ENCODE measurements around the gene RNF40.

GRCh38 chr16:30802936-30803335 lies 40.8 kb downstream of the RNF40 start:
- TF ChIP-seq EP300 (conservative IDR thresholded peaks at IDR 0.05; ENCODE audit: poor library complexity, severe bottlenecking), result no peak
- TF ChIP-seq, protein P1, sequence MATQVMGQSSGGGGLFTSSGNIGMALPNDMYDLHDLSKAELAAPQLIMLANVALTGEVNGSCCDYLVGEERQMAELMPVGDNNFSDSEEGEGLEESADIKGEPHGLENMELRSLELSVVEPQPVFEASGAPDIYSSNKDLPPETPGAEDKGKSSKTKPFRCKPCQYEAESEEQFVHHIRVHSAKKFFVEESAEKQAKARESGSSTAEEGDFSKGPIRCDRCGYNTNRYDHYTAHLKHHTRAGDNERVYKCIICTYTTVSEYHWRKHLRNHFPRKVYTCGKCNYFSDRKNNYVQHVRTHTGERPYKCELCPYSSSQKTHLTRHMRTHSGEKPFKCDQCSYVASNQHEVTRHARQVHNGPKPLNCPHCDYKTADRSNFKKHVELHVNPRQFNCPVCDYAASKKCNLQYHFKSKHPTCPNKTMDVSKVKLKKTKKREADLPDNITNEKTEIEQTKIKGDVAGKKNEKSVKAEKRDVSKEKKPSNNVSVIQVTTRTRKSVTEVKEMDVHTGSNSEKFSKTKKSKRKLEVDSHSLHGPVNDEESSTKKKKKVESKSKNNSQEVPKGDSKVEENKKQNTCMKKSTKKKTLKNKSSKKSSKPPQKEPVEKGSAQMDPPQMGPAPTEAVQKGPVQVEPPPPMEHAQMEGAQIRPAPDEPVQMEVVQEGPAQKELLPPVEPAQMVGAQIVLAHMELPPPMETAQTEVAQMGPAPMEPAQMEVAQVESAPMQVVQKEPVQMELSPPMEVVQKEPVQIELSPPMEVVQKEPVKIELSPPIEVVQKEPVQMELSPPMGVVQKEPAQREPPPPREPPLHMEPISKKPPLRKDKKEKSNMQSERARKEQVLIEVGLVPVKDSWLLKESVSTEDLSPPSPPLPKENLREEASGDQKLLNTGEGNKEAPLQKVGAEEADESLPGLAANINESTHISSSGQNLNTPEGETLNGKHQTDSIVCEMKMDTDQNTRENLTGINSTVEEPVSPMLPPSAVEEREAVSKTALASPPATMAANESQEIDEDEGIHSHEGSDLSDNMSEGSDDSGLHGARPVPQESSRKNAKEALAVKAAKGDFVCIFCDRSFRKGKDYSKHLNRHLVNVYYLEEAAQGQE (IDR thresholded peaks at IDR 0.05; ENCODE audit: borderline replicate concordance), result no peak
- no peak for TF ChIP-seq CTCF (IDR thresholded peaks at IDR 0.05; ENCODE audit: poor library complexity, severe bottlenecking)
- TF ChIP-seq POLR2AphosphoS5 (IDR thresholded peaks at IDR 0.05), result no peak
- no peak for TF ChIP-seq MXI1 (conservative IDR thresholded peaks at IDR 0.05; ENCODE audit: poor library complexity, severe bottlenecking)
- TF ChIP-seq EZH2 (IDR thresholded peaks at IDR 0.05; ENCODE audit: borderline replicate concordance, insufficient read depth, low read length, poor library complexity, severe bottlenecking), result no peak
- no peak for TF ChIP-seq TAF1 (IDR thresholded peaks at IDR 0.05; ENCODE audit: low read depth)
- TF ChIP-seq RAD21 (conservative IDR thresholded peaks at IDR 0.05), result no peak
